SU-DHL-6 (cell line): Measurements from ENCODE around the gene NUP188.

Experiments used
- CTCF ChIP-seq: fragments of 200-600 bp; sonication (generic); IDR thresholded peaks from one replicate; pipeline ENCODE4 v1.5.1; 2017; ENCODE audit warnings: antibody characterized with exemption, mild to moderate bottlenecking, low read length, moderate library complexity; ENCODE audit not compliant: insufficient read depth, poor library complexity, severe bottlenecking
- EZH2phosphoT487 ChIP-seq: fragments of 200-600 bp; sonication (generic), shearing (Covaris generic); conservative IDR thresholded peaks from 2 replicates; pipeline ENCODE4 v1.6.1; 2018; ENCODE audit warnings: mild to moderate bottlenecking, antibody characterized with exemption, low read length, moderate library complexity, mixed read lengths

- TF ChIP-seq EZH2phosphoT487 (no peak), CTCF (no peak)
Measured at GRCh38 chr9:129037767-129038098, 90.2 kb downstream of the NUP188 start.
